DMS53 treated with DMSO at 0.1 percent for 48 hours (cell line): Measurements from ENCODE around the gene RNF34.

Experiments used
- DNase-seq: peaks from one replicate; lab custom pipeline; 2025; ENCODE audit not compliant: unreplicated experiment; lab: John Stamatoyannopoulos, UW

The RNF34 gene

GRCh38 chr12:121465921-121466793 lies 66.2 kb downstream of the RNF34 start:
- no peak for DNase-seq

DNA sequence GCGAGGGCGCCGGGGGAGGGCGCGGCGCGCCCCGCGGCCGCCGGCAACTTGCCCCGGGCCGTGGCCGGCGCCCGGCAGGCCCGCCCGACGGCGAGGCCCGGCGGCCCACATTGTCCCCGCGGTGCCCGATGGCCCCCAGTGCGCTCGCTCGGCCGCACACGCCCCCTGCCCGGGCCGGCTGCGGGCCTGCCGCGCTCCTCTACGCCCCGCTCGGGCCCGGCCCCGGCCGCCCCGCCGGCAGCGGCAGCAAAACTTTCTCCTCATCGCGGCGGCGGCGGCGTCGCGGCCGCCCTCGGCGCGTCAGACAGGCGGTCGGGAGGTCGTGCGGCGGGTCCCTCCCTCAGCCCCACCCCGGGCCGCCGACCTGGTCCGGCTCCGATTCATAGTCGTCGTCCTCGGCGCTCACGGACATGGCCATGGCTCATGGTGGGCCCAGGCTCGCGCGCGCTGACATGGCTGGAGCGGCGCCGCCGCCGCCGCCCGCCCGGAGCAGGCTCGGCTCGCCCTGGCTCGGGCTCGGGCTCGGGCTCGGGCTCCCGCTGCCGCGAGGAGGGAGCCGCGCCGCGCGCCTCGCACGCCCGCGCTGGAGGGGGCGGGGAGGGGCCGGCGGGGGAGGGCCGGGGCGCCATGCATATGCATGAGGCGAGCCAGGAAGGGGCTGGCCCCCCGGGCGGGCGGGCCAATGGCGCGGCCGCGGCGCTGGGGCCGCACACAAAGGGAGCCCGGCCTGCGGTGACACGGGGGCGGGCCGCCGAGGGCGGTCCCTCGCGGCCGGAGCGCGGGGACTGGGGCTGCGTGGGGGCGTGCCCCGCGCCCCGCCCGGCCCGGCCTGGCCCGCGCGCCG lies 67.1 kb downstream of the RNF34 start:
- DNase-seq = peak; percentile 84

DNA sequence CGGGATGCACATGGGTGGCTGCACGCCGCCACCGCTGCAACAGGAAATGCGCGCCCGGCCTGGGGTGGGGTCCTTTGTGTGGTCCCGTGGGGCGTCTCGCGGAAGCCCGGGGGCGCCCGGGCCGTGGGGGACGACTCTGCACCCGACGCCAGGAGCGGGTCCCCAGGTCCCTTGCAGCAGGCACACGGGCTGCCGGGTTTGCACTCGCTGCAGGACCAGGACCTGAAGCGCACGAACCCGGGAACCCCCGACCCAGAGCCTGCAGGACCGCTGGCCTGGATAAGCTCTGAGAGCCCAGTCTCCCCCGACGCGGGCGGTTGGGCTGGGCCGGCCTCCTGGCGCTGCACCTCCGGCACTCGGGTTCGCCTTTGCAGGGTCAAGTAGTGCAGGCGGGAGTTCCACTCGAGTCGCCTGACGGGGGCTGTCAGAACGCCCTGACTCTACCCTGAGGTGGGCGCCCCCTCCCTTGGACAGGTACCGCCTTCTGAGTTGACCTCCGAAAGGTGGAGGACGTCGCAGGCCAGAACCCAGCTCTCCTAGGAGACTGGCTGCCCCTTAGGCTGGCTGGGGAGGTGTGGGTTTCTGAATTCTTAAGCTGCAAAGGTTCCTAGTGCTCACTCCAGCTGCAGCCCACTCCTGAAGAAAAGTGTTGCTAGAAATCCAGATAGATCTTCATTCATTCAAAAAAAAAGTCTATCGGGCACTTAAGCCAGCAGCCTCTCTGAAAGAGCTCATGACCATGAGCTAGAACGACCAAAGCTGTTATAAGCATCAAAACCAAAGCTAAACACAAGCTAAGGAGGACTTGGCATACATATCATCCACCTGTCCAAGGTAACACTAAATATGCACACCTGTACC lies 68.0 kb downstream of the RNF34 start:
- DNase-seq = no peak

GRCh38 chr12:121468499-121468801 lies 68.5 kb downstream of the RNF34 start:
- no peak for DNase-seq

DNA sequence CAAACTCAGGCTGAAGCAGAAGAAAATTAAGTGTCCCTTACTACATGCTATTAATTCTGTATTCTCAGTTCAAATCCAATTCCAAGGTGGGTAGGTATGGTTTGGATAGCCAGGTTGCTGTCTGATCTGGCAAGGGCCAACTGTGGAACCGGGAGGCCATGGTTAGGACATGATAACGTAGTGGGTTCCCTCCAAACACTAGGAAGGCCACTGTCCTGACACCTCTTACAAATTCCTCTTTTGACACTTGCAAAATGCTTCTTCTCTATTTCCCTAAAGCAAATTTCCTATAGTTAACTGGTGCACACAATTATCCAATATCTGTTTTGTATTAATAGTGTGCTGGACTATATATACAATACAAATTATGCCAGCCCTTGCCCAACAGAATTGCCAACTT lies 70.8 kb downstream of the RNF34 start:
- DNase-seq = no peak

GRCh38 chr12:121472150-121472905 lies 72.4 kb downstream of the RNF34 start:
- DNase-seq = no peak
